CD14-positive monocyte (primary cell): ENCODE results near the gene CXCR1. TPM values are rescaled to one million over a fixed set of nuclear protein-coding genes. Genes with fewer than 3 reads are reported as not detected.
"Not testable (repeated sequence)": the region's sequence is repeated elsewhere in the genome, so short reads cannot be mapped to it uniquely, and the experiment has no call there.

Source experiments
- DNase-seq, 3 donors: peaks; one replicate each; pipeline ENCODE4 v3.0.0-alpha.2; 2011 to 2022
- H2AFZ ChIP-seq: 2 replicates; pipeline ENCODE4 v1.6.0; 2012; ENCODE audit warnings: mild to moderate bottlenecking, low read depth, low read length, inconsistent platforms; ENCODE audit not compliant: insufficient read depth, poor library complexity, severe bottlenecking
- H3K27ac ChIP-seq, 2 donors: 1 replicate in 1 of 2; 2 replicates in 1 of 2; pipeline ENCODE4 v1.5.1; 2012 to 2013; ENCODE audit warnings: low read length in 2 of 2, control low read depth in 1 of 2, inconsistent platforms in 1 of 2, low read depth in 1 of 2, mild to moderate bottlenecking in 1 of 2
- H3K27me3 ChIP-seq, 2 donors: one replicate each; pipeline versions ENCODE4 v1.6.0 to v1.6.1; 2011 to 2013; ENCODE audit warnings: low read length in 2 of 2; ENCODE audit not compliant: control insufficient read depth in 2 of 2, insufficient read depth in 2 of 2
- H3K36me3 ChIP-seq, 2 donors: replicated peaks in 1 of 2; 1 replicate in 1 of 2; 2 replicates in 1 of 2; pipeline versions ENCODE4 v1.5.1 to v1.6.1; 2012 to 2013; ENCODE audit warnings: low read length in 2 of 2, control low read depth in 1 of 2, inconsistent platforms in 1 of 2, mild to moderate bottlenecking in 1 of 2; ENCODE audit not compliant: insufficient read depth in 2 of 2, control insufficient read depth in 1 of 2
- H3K4me1 ChIP-seq, 2 donors: 1 replicate in 1 of 2; 2 replicates in 1 of 2; pipeline versions ENCODE4 v1.5.1 to v1.6.1; 2012 to 2013; ENCODE audit warnings: low read length in 2 of 2, control low read depth in 1 of 2, inconsistent platforms in 1 of 2, mild to moderate bottlenecking in 1 of 2, moderate library complexity in 1 of 2; ENCODE audit not compliant: insufficient read depth in 2 of 2, control insufficient read depth in 1 of 2
- H3K4me2 ChIP-seq: replicated peaks from 2 replicates; pipeline ENCODE3; 2012; ENCODE audit warnings: low read length, moderate library complexity, mild to moderate bottlenecking; ENCODE audit not compliant: poor library complexity, severe bottlenecking; ENCODE audit errors: extremely low read depth
- H3K4me3 ChIP-seq, 3 experiments: fragments of 200-600 bp in 1 of 3; sonication (generic) in 1 of 3; replicated peaks in 1 of 3; 1 replicate in 2 of 3; 2 replicates in 1 of 3; pipeline ENCODE4 v1.5.1; 2011 to 2013; ENCODE audit warnings: low read length in 3 of 3, mild to moderate bottlenecking in 3 of 3, control low read depth in 2 of 3, low read depth in 2 of 3, inconsistent platforms in 1 of 3, moderate library complexity in 1 of 3
- H3K79me2 ChIP-seq: 2 replicates; pipeline ENCODE4 v1.6.0; 2012; ENCODE audit warnings: mild to moderate bottlenecking, control low read depth, inconsistent platforms, low read length, moderate library complexity; ENCODE audit not compliant: insufficient read depth
- H3K9ac ChIP-seq: 2 replicates; pipeline ENCODE4 v1.6.0; 2017; ENCODE audit warnings: low read length, mild to moderate bottlenecking; ENCODE audit not compliant: insufficient read depth, poor library complexity, severe bottlenecking
- H3K9me3 ChIP-seq, 2 donors: replicated peaks in 1 of 2; 1 replicate in 1 of 2; 2 replicates in 1 of 2; pipeline versions ENCODE4 v1.5.1 to v1.6.1; 2012 to 2013; ENCODE audit warnings: low read length in 2 of 2, control low read depth in 1 of 2; ENCODE audit not compliant: control insufficient read depth in 1 of 2, insufficient read depth in 1 of 2
- H4K20me1 ChIP-seq: 2 replicates; pipeline ENCODE4 v1.6.0; 2012; ENCODE audit warnings: mild to moderate bottlenecking, low read length, control low read depth, moderate library complexity; ENCODE audit not compliant: insufficient read depth
- H3K27ac Mint-ChIP-seq, 7 donors: one replicate each; pipeline ENCODE4 v1.8.0; 2020; ENCODE audit warnings: mild to moderate bottlenecking in 7 of 7, mixed read lengths in 7 of 7, moderate library complexity in 6 of 7, inconsistent platforms in 2 of 7
- H3K27me3 Mint-ChIP-seq, 3 donors: one replicate each; pipeline ENCODE4 v1.8.0; 2021 to 2022; ENCODE audit warnings: low read depth in 3 of 3, mild to moderate bottlenecking in 3 of 3, mixed read lengths in 3 of 3, moderate library complexity in 3 of 3, inconsistent platforms in 1 of 3
- H3K36me3 Mint-ChIP-seq, 2 donors: one replicate each; pipeline ENCODE4 v1.8.0; 2020; ENCODE audit warnings: mixed read lengths in 2 of 2, inconsistent platforms in 1 of 2, mild to moderate bottlenecking in 1 of 2
- H3K4me1 Mint-ChIP-seq: one replicate; pipeline ENCODE4 v1.8.0; 2020; ENCODE audit warnings: mild to moderate bottlenecking, mixed read lengths
- H3K4me3 Mint-ChIP-seq, 2 donors: one replicate each; pipeline ENCODE4 v1.8.0; 2020; ENCODE audit warnings: mild to moderate bottlenecking in 2 of 2, mixed read lengths in 2 of 2, moderate library complexity in 1 of 2
- H3K9me3 Mint-ChIP-seq, 7 donors: one replicate each; pipeline ENCODE4 v1.8.0; 2020 to 2022; ENCODE audit warnings: mixed read lengths in 7 of 7, mild to moderate bottlenecking in 6 of 7, moderate library complexity in 6 of 7, inconsistent platforms in 2 of 7
- WGBS: methylation state at CpG from one replicate; pipeline ENCODE4 v1.1.5; 2013; ENCODE audit warnings: missing lambda C conversion rate; ENCODE audit not compliant: insufficient coverage; 5-methylcytosine and 5-hydroxymethylcytosine counted together
- intact Hi-C, 2 donors: fragments of 100-400 bp; cut with micrococcal nuclease; formaldehyde crosslinking; loops; one replicate each; pipeline versions ENCODE4 v1.15.0 to v1.15.1; 2023
- polyA plus RNA-seq, 3 donors: library from polyadenylated mRNA; depleted of rRNA in 1 of 3; unstranded in 2 of 3; stranded (reverse) in 1 of 3; fragments of 300-500 nt in 2 of 3; fragments of >200 nt in 1 of 3; fragmentation: Illumina TruSeq in 2 of 3; gene quantifications; 1 replicate in 2 of 3; 2 replicates in 1 of 3; pipeline ENCODE4 v1.2.3, GENCODE V29; 2012 to 2021

Gene CXCR1
- polyA plus RNA-seq, 3 donors = 0.44 to 2.4 (median 0.59) TPM

- Histone ChIP-seq H3K9me3 (peaks cover 6 to 22% of the 10 kb centered on the region in 2 donors), H3K79me2 (peaks cover 11% of the 10 kb centered on the region), H3K4me1 (peaks cover 28 to 29% of the 10 kb centered on the region in 2 donors)
- 100% methylated on average over 3 of the region's 4 CpGs for WGBS
- DNase-seq, H3K27ac ChIP-seq, H3K4me2 ChIP-seq, intact Hi-C loops, H3K4me3 Mint-ChIP-seq, H2AFZ ChIP-seq, H4K20me1 ChIP-seq, H3K27ac Mint-ChIP-seq, H3K36me3 Mint-ChIP-seq, H3K4me3 ChIP-seq, H3K9ac ChIP-seq, H3K36me3 ChIP-seq, H3K27me3 Mint-ChIP-seq, H3K27me3 ChIP-seq: not testable (repeated sequence)
- H3K4me1 Mint-ChIP-seq = peaks cover 26% of the 10 kb centered on the region
- peaks cover 22 to 42% (median 34%) of the 10 kb centered on the region in 7 donors for H3K9me3 Mint-ChIP-seq
These were observed 45.0 kb downstream of the CXCR1 start for GRCh38 chr2:218121789-218122188.

Other genes starting within 250 kb of the CXCR1 start
- gene TNS1, start 164.0 kb downstream of the CXCR1 start, polyA plus RNA-seq = 1 to 10 TPM in 2 of 3 donors, under 1 TPM in 1; 0.26 to 1.6 (median 1.5) TPM
- gene RUFY4, start 97.7 kb downstream of the CXCR1 start, polyA plus RNA-seq = 10 to 100 TPM in 1 of 3 donors, under 1 TPM in 2; 0.65 to 26.1 (median 0.68) TPM
- 10 to 100 TPM in 2 of 3 donors, 1 to 10 TPM in 1; 7.8 to 33.5 (median 14.0) TPM for gene CXCR2, start 40.9 kb downstream of the CXCR1 start, polyA plus RNA-seq
- 1,000 to 10,000 TPM in 2 of 3 donors, 100 to 1,000 TPM in 1; 640 to 1,227 (median 1,162) TPM for gene ARPC2, start 50.2 kb upstream of the CXCR1 start, polyA plus RNA-seq
- 100 to 1,000 TPM in 2 of 3 donors, 10 to 100 TPM in 1; 26.0 to 181 (median 143) TPM for gene GPBAR1, start 94.1 kb upstream of the CXCR1 start, polyA plus RNA-seq
- 100 to 1,000 TPM in 1 of 3 donors, 10 to 100 TPM in 2; 90.8 to 108 (median 98.7) TPM for gene AAMP, start 103.2 kb upstream of the CXCR1 start, polyA plus RNA-seq
- 10 to 100 TPM; 79.8 to 92.0 (median 88.2) TPM for gene PNKD, start 103.6 kb upstream of the CXCR1 start, polyA plus RNA-seq
- 100 to 1,000 TPM; 101 to 139 (median 129) TPM for gene TMBIM1, start 125.5 kb upstream of the CXCR1 start, polyA plus RNA-seq
- gene CATIP, start 189.9 kb upstream of the CXCR1 start, polyA plus RNA-seq = 1 to 10 TPM; 1.8 to 5.5 (median 2.9) TPM
- gene SLC11A1, start 215.3 kb upstream of the CXCR1 start, polyA plus RNA-seq = 1,000 to 10,000 TPM in 1 of 3 donors, 100 to 1,000 TPM in 2; 184 to 2,019 (median 352) TPM
- 100 to 1,000 TPM in 1 of 3 donors, 10 to 100 TPM in 2; 46.4 to 258 (median 49.9) TPM for gene CTDSP1, start 232.9 kb upstream of the CXCR1 start, polyA plus RNA-seq